A549 (cell line): ENCODE measurements around the gene CACNA1H.
"Not testable (repeated sequence)": the region's sequence is repeated elsewhere in the genome, so short reads cannot be mapped to it uniquely, and the experiment has no call there.

Source experiments
- JUNB ChIP-seq: fragments of >200 bp; sonication (Bioruptor Twin); formaldehyde crosslinking; IDR thresholded peaks from 2 replicates; pipeline ENCODE4 v1.6.1; 2016
- SREBF2 ChIP-seq: fragments of 450-650 bp; IDR thresholded peaks from 2 replicates; pipeline ENCODE4 v1.6.1; 2014; ENCODE audit warnings: mild to moderate bottlenecking, moderate library complexity
- TF ChIP-seq, protein P1 (sequence below): fragments of 200-600 bp; sonication (generic); IDR thresholded peaks from 2 replicates; pipeline ENCODE4 v1.6.1; 2016; ENCODE audit warnings: antibody characterized with exemption, mild to moderate bottlenecking, moderate library complexity
- TF ChIP-seq, protein P2 (sequence below): fragments of >200 bp; sonication (Bioruptor Twin); formaldehyde crosslinking; IDR thresholded peaks from 3 replicates; pipeline ENCODE4 v1.5.1; 2016

DNA sequence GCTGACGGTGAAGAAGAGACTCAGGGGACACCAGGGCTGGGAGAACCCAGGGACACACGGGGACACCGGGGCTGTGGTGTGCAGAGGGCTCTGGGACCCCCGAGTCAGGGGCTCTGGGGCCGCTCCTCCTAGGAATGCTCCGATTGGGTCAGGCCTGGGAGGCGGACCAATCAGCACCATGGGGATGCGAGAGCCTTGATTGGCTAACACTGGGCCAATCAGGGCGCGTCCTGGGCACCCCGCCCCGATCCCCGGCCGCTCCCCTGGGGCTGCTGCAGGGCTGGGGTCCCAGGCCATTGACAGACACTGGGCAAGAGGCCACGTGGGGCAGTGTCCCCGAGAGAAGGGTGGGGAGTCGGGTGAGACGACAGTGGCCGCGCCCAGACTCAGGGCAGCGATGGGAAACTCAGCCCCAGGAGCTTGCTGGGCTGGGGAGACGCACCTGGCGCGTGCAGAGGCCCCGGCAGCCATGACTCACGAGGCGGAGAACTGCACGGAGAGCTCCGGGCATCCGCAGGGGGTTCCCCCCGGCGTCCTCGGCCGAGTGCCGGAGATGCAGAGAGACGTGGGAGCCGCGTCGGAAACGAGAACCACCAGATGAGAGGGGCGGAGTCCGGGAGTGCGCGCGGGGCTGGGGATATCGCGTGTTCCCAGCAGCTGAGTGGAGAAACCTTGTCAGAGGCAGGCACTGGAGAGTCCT, 79.3 kb downstream of the CACNA1H start:
- not testable (repeated sequence) for TF ChIP-seq JUNB, SREBF2
- TF ChIP-seq, protein P1, sequence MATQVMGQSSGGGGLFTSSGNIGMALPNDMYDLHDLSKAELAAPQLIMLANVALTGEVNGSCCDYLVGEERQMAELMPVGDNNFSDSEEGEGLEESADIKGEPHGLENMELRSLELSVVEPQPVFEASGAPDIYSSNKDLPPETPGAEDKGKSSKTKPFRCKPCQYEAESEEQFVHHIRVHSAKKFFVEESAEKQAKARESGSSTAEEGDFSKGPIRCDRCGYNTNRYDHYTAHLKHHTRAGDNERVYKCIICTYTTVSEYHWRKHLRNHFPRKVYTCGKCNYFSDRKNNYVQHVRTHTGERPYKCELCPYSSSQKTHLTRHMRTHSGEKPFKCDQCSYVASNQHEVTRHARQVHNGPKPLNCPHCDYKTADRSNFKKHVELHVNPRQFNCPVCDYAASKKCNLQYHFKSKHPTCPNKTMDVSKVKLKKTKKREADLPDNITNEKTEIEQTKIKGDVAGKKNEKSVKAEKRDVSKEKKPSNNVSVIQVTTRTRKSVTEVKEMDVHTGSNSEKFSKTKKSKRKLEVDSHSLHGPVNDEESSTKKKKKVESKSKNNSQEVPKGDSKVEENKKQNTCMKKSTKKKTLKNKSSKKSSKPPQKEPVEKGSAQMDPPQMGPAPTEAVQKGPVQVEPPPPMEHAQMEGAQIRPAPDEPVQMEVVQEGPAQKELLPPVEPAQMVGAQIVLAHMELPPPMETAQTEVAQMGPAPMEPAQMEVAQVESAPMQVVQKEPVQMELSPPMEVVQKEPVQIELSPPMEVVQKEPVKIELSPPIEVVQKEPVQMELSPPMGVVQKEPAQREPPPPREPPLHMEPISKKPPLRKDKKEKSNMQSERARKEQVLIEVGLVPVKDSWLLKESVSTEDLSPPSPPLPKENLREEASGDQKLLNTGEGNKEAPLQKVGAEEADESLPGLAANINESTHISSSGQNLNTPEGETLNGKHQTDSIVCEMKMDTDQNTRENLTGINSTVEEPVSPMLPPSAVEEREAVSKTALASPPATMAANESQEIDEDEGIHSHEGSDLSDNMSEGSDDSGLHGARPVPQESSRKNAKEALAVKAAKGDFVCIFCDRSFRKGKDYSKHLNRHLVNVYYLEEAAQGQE, result not testable (repeated sequence)
- TF ChIP-seq, protein P2, sequence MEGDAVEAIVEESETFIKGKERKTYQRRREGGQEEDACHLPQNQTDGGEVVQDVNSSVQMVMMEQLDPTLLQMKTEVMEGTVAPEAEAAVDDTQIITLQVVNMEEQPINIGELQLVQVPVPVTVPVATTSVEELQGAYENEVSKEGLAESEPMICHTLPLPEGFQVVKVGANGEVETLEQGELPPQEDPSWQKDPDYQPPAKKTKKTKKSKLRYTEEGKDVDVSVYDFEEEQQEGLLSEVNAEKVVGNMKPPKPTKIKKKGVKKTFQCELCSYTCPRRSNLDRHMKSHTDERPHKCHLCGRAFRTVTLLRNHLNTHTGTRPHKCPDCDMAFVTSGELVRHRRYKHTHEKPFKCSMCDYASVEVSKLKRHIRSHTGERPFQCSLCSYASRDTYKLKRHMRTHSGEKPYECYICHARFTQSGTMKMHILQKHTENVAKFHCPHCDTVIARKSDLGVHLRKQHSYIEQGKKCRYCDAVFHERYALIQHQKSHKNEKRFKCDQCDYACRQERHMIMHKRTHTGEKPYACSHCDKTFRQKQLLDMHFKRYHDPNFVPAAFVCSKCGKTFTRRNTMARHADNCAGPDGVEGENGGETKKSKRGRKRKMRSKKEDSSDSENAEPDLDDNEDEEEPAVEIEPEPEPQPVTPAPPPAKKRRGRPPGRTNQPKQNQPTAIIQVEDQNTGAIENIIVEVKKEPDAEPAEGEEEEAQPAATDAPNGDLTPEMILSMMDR, result not testable (repeated sequence)
